Posterior cingulate gyrus (tissue), 11 donors: ENCODE data around the gene ARHGAP26.

ENCODE experiments used
- DNase-seq, 10 donors: peaks; one replicate each; pipeline versions ENCODE4 v3.0.0 to v3.0.0-alpha.2; 2020 to 2021; ENCODE audit warnings: mixed read lengths in 3 of 10
- intact Hi-C: fragments of 100-400 bp; cut with DNase I; formaldehyde crosslinking; loops from one replicate; pipeline ENCODE4 v1.15.1; 2023

ARHGAP26 gene

GRCh38 chr5:143217804-143218160, 447.6 kb downstream of the ARHGAP26 start:
- no peak for DNase-seq
- intact Hi-C loops = no loop called here

DNA sequence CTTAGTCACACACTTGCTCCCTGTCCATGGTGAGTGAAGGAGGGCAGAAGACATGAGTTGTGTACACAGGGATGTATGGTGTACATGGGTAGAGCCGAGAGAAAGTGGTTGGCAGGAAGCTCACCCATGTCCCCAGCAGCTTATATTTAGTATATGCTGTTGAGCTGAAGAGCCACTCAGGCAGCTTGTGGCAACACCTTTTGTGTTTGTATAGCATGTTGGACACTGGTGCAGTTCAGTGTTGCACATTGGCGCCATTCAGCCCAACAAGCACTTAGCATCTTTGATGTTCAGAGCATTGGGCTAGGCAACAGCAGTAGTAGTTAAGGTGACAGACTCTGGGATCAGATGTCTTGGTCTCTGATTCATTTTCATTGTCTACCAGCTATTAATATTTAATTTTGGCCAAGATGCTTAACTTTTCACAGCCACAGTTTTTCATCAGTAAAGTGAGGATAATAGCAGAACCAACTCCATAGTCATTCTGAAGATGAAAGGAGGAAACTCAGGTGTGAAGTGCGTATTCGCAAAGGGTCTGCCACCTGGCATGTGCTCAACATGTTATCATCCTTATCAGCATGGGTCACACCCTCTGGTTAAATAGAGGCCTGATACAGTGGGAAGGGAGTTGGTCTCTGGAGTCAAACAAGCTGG, 448.5 kb downstream of the ARHGAP26 start:
- intact Hi-C loops = no loop called here
- DNase-seq = no peak

- intact Hi-C loops = loop anchor here (5.0 kb wide), 1 partner anchor 183 kb away; the partner anchor contains the start of gene NR3C1
- no peak for DNase-seq
Measured at GRCh38 chr5:143219696-143220095, 449.5 kb downstream of the ARHGAP26 start.

- intact Hi-C loops = loop anchor here (5.0 kb wide), 1 partner anchor 182 kb away; the partner anchor contains the start of gene NR3C1
- no peak for DNase-seq
Measured at GRCh38 chr5:143220748-143221251, 450.6 kb downstream of the ARHGAP26 start.

DNA sequence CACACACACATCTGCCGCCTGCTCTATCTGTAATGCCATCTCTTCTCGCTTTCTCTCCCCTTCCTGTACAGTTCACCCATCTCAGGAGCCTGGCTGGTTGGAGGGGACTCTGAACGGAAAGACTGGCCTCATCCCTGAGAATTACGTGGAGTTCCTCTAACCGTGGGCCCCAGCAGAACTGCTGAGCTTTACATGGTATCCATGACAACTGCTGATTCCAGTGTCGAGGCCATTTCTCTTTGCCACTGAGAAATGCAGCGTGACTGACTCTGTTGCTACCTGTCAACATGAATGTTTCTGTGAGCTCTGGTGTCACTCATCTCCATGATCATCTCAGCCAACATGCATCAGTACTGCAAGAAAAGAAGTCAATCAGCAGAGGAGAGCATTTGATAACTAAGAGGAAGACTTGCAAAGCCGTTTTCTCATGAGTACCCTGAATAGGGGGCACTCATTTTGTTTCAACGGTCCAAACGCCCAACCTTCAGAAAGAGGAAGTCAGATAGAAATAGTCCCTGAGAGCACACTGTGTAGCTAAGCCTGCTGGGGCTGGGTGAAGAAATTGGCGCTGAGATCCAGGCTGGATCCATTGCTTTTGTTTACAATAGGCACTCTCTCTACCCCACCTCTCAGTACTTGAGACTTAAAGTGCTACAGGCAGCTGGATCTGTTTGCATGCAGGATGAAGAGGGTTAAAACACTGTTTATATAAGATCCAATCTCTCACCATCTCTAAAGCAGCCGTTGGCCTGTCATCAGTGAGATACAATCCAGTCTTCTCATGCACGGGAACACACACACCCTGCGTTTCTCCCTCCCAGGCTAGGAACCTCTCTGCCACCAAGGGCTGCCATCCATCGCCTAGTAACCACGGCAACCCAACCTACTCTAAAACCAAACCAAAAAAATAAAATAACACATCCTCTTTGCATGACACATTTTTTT, 452.4 kb downstream of the ARHGAP26 start:
- peak in 7 of 10 donors; percentile 37 to 93 (median 56) for DNase-seq
- intact Hi-C loops = loop anchor here (5.0 kb wide), 1 partner anchor 180 kb away; the partner anchor contains the start of gene NR3C1

DNA sequence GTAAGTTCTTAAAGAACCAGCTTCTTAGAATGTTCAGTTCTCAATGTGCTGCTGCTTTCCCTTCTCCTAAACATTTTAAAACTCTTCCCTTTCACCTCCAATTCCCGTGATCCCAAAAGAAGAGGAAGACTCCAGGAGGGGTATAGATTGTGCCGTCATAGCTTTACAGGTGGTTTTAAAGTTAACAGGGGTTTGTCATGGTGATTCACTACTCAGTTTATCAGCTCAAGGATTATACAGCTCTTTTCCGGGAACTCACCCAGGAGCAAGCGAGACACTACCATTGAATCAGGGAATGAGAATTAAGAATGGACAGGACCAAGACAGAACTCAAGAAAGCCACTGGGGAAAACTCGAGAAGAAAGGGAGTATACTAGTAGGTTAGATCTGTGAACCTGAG, 454.5 kb downstream of the ARHGAP26 start:
- intact Hi-C loops = loop anchor here (5.0 kb wide), 1 partner anchor 178 kb away; the partner anchor contains the start of gene NR3C1
- DNase-seq = no peak

DNA sequence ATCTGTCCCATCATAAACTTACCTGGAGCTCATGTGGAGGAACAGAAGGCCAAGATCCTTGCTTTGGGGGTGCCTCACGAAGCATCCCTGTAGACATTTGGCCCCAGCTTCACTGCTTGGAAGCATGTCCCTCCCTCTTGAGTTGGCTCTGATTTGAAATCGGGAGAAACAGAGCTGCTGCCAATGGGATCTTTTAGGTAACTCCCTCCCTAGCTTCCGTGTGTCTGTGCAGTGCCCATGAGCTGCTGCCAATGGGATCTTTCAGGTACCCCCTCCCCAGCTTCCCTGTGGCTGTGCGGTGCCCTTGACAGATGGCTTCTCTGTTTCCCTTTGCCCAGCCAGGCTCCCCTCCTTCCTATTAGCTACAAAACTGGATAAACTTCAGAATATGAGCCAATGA, 455.3 kb downstream of the ARHGAP26 start:
- intact Hi-C loops = no loop called here
- no peak for DNase-seq

DNA sequence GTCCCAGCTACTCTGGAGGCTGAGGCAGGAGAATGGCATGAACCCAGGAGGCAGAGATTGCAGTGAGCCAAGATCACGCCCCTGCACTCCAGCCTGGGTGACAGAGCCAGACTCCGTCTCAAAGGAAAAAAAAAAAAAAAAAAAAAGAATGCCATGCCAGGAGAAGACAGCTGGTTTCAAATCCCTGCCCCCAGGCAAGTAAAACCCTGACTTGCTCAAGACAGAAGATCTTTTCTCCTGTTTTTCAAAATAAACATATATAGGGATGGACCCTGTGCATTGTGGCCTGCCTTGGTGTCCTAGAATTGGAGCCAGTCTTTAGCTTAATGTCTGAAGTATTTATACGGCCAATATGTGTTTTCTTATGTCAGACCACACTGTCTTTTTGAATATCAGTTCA, 456.2 kb downstream of the ARHGAP26 start:
- intact Hi-C loops = no loop called here
- no peak for DNase-seq

DNA sequence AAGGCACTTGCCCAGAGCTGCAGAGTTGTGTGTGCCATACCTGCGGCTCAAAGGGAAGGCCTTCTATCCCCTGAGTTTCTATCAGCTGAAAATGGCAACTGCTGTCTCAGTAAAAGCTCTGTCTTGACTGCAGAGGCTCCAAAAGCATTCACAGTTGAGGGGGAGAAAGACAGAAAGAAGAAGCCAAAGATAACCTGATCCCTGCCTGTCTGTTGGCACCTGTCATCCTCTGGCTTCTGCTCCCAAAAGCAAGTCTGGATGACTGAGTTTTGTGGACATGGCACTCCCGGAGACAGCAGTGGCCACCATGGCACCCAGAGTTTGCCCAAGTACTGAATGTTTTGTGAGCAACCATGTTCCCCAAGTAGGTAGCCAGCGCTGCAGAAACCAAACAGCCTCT, 456.7 kb downstream of the ARHGAP26 start:
- intact Hi-C loops = no loop called here
- DNase-seq = no peak

DNA sequence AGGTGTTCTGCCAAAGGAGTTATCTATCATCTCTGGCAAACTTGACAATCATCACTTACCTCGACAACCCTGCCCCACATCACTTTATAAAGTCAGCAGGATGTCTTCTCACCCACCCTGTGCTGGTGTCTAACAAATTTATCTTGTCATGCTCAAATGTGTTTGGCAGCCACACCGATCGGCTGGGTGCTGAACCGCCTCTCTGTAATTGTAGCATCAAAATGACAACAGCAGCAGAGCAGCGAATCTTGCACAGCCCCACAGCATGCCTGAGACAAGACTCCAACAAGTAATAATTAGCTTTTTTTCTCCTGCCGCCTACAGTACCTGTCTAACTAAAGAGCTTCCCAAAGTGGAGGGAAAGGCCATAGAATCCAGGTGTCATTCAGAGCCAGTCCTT, 457.1 kb downstream of the ARHGAP26 start:
- intact Hi-C loops = no loop called here

DNA sequence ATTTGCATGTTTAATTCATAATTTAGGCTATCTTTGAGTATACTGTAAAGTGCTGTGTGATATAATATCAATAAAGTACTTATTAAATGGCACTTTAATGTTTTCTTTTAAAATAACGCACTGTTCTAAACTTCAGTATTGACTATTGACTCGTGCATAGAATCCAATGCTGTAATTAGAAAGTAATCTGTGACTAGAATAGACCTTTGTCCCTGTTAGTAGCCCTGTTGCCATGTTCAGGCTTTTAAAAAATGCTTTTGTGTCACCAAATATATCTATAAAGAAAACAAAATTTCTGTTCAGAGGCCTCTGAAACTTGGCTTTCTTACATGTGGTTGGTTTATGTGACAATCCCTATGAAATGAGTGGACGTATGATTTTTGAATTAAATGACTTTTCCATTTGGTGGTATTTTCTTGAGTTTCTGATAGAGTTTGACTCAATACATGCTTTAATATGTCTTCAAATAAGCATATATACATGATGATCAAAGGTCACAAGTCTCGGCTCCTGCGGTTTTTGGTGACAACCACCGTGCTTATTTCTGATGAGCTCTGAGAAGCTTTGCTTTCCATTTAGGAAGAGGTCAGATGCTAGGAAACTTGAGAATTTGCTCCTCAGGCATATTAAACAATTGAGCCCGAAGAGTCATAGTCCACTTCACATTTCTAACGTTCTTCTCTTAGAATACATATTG, 458.6 kb downstream of the ARHGAP26 start:
- intact Hi-C loops = no loop called here
- DNase-seq = no peak

More for the DNA sequence above, 457.1 kb downstream of the ARHGAP26 start:
- DNase-seq = no peak

DNA sequence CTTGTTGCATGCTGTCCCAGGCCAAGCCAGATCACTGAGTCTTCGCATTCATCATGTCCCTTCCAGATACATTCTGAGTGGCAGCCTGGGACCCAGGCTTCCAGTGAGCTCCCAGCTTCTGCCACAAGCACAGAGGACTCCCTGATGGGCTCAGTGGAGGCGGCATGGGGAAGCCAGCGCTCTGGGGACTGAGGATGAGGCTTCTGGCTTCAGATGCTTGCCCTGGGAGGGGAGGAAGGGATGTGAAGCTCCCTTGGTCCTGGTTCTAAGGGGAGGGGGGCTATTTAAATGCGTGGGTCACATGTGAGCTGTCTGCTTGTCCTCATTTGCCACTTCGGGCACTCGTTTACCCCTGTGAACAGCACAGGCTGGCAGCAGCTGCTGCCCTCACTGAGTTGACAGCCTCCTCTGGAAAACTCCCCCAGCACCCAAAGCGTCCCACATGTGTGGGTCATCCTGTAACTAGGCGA, 459.3 kb downstream of the ARHGAP26 start:
- no peak for DNase-seq
- intact Hi-C loops = no loop called here

DNA sequence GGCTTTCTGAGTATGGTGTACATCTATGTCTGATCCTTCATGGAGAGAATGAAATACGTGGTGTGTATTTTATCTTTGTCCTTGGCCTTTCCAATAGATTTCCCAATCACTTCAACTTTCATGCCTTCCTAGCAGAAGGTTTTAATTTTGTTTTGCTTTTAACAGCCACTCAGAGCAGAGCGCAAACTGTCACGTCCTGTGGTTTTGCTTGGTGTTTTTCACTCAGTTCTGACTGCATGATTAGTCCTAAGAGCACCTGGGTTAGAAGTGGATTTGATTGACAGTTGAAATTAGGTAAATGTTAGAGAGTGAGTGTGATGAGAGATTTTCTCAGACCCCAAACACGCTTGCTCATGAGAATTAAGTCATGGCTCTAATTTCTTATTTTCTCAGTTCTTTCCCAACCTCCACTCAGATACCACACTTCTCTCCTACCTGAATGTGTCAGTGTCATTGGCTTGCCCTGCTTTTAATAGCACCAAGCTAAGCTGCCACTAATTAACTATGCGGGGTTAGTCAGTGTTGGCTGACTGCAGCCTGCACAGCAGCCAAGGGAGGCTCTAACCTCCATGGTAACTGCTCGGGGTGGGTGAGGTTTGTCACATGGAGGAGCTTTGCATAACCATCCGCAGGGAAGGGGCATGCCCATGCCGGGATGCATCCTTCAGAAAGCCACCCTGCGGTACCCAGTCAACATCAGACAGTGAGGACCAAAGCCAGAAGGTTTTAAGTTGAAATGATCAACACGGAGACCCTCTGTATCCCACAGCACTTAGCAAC, 459.9 kb downstream of the ARHGAP26 start:
- peak in 8 of 10 donors; percentile 15 to 90 (median 42) for DNase-seq
- intact Hi-C loops = no loop called here

DNA sequence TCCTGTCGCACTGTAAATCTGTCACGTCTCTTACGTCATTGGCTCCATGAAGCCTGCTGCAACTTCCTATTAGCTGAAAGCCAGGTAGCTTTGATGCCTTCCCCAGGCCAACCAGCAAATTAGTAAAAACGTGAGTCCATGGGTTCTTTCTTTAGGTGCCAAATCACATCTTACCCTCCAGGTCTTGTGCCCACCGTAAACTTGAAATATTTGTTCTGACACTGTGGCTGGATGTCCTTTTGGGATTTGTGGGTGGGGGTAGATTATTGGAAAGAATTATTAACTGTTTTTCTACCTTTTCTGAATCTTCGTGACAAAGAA, 460.5 kb downstream of the ARHGAP26 start:
- no peak for DNase-seq
- intact Hi-C loops = no loop called here

- no peak for DNase-seq
- intact Hi-C loops = no loop called here
Measured at GRCh38 chr5:143231416-143231815, 461.2 kb downstream of the ARHGAP26 start.

GRCh38 chr5:143231973-143232812, 462.0 kb downstream of the ARHGAP26 start:
- intact Hi-C loops = no loop called here
- no peak for DNase-seq

GRCh38 chr5:143233031-143233430, 462.9 kb downstream of the ARHGAP26 start:
- DNase-seq = no peak
- intact Hi-C loops = no loop called here

DNA sequence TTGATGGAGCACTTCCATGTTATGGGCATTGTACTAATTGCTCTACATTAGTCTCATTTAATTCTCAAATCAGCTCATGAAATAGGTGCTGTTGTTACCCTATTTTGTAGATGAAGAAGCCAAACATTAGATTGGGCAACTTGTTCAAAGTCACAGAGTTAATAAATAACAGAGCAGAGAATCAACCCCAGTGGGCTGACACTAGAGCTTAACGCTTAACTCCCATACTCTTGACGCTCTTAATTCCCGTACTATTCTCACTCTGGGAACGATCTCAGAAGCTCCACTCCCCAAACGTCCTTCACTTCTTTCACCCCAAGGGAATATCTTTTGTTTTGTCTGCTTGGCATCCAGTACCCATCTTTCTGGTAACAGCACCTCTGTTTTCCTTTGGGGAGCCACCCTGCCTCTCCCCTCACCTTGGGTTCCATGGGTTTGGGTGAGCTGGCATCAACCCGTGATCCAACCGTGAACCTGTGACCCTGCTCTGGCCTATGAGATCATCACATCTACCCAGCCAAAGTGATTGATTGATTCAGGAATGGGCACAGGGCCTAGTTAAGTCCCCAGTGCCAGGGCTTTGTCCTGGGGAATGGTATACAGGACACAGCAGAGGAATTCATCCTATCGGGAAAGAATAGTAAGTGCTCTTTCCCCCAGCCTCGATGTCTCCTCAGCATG, 464.1 kb downstream of the ARHGAP26 start:
- DNase-seq = no peak
- intact Hi-C loops = no loop called here
